RKO (cell line): ENCODE measurements around the gene CEP112.
"Not testable (repeated sequence)": the region's sequence is repeated elsewhere in the genome, so short reads cannot be mapped to it uniquely, and the experiment has no call there.

ENCODE experiments used
- DNase-seq: peaks from one replicate; pipeline ENCODE4 v3.0.0-alpha.2; 2016; ENCODE audit warnings: low spot score

The CEP112 gene

DNA sequence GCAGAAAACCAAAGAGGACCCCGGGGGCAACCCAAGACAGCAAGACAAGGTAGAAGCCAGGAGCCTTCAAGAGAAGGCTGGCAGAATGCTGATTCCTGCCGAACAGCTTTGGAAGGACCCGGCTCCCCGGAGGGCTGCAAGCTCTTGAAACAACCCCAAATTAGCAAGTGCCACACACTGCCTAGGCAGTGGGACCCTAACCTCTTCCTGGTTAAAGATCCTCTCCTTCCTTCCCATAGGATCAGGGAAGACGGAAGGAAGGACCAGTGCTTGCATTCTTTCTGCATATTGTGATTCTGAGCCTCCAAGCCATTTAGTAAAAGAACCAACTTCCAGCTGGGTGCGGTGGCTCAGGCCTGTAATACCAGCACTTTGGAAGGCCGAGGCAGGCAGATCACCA, 508.5 kb downstream of the CEP112 start:
- DNase-seq, result no peak

DNA sequence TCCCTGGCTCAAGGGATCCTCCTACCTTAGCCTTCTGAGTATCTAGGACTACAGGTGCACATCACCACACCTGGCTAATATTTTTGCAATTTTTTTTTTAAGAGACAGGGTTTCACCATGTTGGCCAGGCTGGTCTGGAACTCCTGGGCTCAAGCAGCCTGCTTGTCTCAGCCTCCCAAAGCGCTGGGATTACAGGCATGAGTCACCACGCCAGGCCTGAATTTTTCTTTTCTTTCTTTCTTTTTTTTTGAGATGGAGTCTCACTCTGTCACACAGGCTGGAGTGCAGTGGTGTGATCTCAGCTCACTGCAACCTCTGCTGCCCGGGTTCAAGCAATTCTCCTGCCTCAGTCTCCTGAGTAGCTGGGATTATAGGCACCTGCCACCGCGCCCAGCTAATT, 510.2 kb downstream of the CEP112 start:
- not testable (repeated sequence) for DNase-seq

DNA sequence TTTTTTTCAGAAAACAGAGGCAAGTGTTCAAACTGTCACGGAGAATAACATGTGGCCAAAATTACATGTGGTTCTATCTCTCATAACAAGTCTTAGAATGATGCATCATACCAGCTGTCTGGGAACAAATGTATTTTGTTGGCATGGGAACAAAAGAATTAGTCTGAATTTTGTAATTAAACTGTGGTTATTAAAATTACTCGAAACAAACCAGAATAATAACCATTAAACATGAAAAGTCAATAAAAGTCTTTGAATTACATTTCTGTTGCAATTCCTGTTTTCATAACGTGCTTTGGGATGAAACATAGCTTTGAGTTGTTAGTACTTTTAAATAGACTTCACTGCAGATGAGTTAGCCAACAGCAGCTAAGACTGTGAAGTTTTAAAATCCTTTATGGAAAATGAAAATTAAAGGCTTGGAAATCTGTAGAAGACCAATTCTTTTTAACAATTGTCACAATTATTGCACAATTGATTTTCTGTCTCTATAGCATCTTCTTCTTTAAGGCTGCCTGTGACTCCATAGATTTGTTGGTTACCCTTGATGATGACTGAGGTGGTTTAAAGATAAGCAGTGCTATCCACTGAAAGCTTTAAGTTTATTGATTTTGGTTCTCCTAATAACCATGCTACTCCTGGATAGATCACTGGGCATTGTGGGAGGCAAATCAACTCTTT, 512.6 kb downstream of the CEP112 start:
- DNase-seq, result no peak

DNA sequence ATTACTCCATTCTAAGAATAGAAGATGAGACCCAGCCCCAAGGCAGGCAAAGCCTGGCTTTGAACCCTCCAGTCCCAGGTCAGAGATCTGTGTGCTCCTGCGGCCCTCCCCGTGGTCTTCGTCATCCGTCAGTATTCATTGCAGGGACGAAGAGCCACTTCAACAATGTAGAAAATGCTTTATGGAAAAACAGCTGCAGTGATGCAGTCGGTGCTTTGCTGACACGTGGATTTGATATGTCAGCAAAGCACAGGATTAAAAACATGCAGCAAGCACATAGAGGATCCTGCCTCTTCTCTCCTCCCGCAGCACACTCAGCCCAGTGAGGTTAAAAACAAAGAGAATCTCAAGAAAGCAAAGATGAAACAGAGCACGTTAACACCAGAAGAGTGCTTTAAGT, 513.4 kb downstream of the CEP112 start:
- no peak for DNase-seq

DNA sequence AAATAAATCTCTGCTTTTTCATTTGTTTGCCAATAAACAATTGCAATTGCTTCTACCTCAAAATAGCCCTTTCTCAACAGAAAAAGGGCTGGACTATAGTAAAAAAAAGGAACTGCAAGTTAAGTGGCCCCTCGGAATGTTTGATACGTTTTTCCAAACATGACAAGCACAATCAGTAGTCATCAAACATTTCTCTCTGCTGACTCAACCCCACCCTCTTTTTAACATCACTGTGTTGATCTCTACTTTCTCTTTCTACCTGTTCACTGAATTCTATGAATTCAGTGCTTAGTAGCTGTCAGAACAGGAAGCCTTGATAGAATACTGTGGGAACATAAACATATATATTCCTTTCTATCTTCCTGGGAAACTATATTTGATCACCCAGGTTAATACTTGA, 514.0 kb downstream of the CEP112 start:
- peak; percentile 19 for DNase-seq

DNA sequence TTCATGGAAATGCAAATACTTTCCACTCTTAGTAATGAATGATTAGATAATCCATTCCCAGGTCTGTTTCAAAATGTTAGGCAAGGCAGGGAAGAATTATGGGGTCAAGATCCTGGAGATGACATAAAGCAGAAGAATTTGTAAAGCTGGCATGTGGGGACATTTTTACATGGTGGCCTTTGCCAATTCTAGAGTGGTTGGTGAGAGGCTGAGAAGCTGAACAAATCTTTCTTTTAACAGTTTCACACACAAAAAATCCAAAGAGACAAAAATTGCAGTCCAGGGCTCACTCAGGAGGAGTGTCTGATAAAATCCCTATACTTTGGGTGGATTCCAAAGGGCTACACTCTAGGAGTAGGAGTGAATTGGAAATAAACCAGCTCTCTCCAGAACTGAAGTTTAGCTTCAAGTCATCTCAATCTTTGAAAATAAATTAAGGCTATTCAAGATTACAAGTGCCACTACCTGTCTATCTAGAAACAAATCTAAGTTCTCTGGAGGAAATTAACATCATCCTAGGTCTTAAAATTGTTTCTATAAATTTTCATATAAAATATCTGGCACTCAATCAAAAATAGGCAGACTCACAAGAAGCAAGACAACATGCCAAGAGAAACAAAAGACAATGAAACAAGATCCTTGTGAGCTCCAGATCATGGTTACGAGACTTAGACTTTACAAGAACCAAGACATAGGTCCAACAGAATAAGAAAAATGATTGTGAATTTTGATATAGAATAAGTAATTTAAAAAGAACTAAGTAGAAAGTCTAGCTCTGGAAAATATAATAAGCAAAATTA, 517.5 kb downstream of the CEP112 start:
- DNase-seq, result no peak

DNA sequence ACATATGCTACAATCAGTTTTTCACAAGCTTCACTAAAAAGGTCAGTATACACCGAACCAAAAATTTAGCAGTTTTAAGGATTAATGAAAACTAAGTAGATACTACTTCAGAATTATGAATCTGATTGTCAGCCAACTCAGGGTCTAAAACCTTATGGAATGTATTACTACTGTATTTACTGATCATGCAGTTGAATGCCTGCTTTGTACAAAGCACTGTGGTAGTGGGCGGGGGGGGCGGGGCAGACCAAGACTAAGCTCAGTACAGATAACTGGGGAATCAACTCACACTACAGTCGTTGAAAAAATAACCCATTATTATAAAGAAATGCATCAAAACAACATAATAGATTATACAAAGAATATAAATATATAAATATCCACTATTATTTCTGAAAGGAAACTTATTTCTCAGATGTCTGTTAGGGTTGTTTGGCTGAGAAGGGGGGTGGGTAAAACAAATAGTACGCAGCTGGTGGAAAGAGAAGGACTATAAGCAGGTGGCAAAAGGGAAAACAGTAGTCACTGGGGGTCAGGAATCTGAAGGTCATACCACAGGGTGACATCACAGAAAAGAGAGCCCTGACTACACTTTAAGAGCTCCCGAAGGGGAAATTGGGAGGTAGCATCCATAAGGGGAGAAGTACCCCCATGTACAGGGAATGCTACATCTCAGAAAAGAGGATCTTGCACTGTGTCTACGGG, 521.1 kb downstream of the CEP112 start:
- DNase-seq, result no peak

DNA sequence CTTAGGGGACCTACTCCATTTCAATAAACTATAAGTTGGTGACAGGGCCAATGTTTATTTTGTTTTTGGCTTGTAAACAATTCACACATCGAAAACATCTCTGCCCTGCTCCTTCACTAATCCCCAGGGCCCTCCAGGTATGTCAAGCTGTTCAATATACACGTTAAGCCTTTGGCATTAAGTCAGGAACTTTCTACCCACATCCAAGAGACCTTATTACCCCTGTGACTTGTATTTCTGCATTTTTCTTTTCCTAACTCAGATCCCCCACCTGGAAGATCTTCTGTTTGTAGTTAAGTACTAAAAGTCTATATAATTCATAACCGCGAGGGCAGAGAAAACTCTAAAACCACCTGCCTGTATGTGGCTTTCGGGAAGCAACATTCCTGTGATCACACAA, 523.7 kb downstream of the CEP112 start:
- DNase-seq, result no peak

DNA sequence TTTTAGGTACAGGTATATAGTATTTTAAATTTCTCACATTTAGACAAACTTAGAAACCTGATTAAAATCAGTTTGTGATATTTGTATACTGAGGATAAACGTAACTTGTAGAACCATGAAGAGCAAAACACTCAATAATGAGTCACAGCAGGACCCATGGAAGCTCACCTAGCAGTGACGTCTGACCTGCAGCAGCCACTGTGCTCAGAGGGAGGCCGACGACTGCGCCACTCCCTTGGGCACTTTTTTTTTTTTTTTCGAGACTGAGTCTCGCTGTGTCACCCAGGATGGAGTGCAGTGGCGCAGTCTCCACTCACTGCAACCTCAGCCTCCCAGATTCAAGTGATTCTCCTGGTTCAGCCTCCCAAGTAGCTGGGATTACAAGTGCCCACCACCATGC, 524.3 kb downstream of the CEP112 start:
- DNase-seq, result no peak

DNA sequence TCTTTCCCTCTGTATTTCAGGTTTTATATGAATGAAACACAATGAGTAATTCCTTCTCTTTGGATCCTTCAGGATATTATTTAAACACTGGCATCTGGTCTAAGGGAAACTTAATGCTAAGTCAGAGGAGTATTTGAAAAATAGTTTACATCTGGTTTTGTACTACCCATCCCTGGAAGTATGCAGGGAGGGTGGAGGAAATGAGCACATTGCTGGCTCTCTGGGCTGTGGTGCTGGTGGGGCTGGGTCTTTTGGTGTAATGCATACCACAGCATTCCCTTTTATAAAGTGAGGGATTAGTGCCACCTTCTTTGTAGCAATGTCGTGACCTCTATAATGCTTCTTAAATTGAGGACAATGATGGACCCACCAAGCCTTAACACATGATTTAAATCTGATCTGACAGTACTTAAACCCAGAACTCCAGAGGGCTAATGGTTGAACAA, 525.0 kb downstream of the CEP112 start:
- no peak for DNase-seq

DNA sequence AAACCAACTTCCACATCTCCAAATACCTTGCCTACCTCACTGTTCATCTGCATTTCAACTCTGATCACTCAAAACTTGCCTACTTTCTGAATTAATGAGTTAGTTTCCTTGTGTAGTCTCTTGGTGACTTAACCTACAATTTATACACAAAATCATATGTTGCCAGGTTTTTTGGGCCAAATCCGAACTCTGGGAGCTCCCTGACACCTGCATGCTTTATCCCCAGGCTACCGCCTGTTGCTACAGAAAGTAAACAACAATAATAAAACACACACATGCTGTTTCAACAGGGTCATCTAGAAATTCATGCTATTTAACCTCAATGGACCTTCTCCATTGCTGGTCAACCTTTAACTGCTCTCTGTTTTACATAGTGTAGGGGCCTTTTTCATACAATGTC, 526.0 kb downstream of the CEP112 start:
- DNase-seq, result no peak

DNA sequence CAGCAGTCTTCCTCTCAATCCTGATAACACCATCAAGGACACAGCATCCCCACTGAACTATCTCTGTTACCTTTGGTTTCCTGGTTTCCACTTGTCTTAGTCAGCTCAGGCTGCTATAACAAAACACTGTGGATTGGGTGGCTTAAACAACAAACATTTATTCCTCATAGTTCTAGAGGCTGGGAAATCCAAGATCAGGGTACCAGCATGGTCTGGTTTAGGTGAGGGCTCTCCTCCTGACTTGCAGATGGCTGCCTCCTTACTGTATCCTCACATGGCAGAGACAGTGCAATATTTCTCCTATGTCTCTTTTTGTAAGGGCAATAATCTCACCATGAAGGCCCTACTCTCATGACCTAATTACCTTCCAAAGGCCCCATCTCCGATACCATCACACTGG, 527.2 kb downstream of the CEP112 start:
- no peak for DNase-seq

DNA sequence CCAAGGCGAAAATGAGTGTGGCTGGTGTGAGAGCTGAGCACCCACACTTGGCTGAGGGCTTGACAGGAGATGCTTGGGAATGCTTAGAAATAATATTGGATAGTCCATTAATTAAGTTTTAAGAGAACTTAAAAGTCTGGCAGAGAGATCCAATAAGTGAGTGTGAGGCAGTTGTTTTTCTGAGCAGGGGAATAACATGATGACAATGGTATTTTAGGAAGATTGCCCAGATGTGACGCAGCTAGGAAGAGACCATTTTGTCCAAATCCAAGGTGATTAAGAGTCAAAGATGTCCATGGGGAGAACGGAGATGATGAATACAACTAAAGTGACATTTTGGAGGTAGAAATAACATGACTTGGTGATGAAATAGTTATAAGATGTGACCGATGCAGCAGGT, 527.7 kb downstream of the CEP112 start:
- no peak for DNase-seq

DNA sequence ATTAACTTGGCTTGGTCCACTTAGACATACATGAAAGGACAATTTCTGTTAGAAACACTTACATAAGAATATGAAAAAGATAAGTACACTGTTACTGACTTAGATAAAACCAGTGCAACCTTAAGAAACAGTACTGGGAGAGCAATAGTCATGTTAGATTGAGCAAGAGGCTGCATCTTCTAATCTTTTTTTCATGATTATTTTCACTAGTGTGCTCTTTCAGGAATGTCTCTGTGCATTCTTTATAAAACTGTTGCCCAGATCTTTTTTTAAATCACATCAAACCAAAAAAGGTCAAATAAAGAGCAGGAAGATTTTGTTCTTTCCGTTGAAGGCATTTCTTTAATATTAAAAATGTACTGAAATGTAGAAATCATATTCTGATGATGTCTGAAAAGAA, 529.7 kb downstream of the CEP112 start:
- DNase-seq, result no peak

DNA sequence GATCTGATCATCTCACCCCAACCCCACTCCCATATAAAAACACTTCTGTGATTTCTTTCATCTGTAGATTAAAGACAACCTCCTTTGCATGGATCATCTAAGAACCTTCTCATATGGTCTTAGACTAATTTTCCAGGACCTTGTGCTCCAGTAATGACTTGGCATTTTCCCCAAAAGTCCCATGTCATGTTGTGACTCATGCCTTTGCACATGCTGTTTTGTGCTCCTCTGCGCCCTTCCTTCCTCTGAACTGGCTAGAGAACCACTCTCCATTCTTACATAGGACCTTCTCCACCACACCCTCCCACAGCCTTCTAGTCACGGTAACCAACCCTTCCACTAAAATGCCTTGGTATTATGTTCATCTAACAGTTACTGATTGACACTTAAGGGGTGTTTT, 531.0 kb downstream of the CEP112 start:
- peak; percentile 27 for DNase-seq

DNA sequence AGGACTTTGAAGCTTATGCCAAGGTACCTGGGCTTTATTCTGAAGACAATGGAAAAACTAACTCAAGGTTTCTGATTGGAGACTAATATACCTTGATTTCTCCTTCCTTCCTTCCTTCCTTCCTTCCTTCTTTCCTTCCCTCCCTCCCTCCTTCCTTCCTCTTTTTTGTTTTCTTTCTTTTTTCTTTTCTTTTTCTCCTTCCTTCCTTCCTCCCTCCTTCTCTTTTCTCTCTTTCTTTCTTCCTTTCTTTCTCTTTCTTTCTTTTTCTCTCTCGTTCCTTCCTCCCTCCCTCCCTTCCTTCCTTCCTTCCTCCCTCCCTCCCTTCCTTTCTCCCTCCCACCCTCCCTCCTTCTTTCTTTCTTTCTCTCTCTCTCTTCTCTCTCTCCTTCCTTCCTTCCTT, 531.9 kb downstream of the CEP112 start:
- no peak for DNase-seq

DNA sequence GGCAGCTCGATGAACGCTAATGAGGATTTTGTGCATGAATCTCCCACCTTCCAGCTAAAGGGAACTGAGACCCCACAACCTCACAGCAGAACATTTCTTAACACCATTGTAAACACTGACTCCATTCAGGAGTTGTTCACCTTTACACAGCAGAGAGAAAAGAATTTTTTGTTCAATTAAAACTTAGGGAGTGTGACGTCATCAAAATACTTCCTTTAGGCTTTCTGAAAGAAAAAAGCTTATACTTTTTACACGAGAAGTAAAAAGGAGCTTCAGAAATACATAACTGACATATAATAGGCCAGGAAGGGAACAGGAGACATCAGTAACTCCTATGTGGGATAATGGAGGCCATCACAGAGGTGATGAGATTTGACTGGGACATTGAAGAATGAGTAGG, 532.4 kb downstream of the CEP112 start:
- no peak for DNase-seq

DNA sequence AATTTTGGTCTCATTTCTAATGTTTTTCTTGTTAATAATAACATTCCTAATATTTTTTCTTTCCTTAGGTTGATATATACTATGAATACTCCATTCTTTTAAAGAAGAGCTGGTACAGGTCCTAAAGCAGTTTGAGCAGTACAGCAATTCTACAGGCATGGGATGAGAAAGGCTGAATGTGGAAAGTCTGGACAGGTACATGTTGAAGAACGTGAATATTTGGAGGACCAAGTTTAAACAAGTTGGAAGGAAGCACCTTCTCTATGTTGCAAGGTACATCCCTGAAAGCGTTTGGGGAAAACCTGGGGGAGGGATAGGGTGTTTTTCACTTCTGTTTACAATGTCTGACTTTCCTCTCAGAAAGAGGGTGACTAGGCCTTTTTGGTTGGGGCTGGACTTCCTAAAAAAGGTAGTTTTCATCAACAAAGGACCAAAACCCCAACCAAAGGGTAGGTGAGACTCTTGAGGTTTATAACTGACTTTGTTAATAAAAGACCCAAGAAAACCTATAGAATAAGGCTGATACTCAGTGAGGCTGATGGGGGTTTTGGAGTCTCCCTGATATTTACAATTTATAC, 534.6 kb downstream of the CEP112 start:
- DNase-seq, result no peak

DNA sequence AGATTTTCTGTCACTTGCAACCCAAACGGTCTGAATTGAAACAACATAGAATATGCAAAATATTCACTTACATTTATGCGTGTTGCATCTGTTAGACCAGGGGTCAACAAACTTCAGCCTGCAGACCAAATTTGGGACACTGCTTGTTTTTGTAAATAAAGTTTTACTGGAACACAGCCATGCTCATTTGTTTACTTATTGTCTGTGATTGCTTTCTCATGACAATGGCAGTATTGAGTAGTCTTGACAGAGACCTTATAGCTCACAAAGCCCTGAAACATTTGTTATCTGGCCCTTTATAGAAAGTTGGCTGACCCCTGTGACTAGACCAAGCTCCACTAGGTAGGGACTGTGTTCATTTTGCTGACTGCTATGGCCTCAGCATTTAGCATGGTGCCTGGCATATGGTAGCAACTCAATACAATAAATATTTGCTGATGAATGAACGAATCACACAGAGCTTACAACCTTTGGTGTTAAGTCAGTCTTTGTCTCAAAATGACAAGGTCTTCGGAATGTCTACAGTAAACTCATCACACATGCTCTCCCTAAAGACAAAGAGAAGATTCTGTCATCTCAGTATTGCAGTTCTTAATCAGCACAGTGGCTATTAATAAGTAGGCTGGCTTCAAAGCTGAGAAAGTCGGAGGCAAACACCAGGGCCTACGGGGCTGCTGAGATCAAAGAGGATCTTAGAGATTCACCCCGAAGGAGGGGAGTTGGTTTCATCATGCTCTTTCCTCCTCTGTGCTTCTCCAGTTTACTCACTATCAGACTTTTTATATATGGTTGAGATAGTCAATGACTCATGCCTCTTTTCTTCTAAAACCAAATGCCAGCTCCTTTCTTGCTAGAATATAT, 535.3 kb downstream of the CEP112 start:
- no peak for DNase-seq

DNA sequence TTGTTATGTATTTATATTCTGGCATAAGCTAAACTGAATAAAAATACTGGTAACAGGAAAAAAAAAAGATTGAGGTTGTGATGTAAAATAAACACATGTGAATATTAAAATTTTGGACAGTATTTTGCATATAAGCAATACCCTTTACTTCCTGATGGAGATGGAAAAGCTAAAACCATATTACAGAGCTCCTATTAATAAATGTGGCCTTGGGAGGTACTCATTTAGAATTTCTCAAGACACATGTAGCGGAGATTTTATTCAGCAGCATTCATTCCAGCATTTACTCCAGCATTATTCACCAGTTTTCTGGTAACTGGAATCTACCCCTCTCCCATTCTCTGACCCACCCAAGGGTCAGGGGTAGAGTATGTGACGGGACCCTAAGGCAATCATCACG, 536.2 kb downstream of the CEP112 start:
- DNase-seq, result no peak

DNA sequence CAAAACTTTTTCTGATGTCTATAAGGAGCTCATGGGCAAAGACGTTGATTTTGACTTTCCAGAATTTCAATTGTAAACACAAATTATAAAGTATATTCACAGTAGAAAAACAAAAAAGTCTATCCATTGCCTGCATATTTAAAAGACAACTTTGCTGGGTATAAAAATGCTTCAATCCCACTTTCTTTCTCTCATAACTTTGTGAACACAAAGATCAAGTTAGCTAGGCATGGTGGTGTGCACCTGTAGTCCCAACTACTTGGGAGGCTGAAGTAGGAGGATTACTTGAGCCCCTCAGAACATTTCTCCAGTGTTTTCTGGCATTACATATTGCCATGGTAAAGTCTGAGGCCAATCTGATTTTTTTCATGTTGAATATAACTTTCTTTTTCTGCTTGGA, 547.4 kb downstream of the CEP112 start:
- DNase-seq, result no peak
